ENCODE measurements around the gene TMEM72. TPM values are rescaled to one million over a fixed set of nuclear protein-coding genes. Genes with fewer than 3 reads are reported as not detected.
A peak's percentile ranks its signal among the peaks of the same experiment; 100 is the strongest.

The TMEM72 gene
- total RNA-seq, 1 donor = not detected

- no peak for DNase-seq (ENCODE audit: insufficient read length, low spot score, missing footprints)
- Histone ChIP-seq H3K4me1 (ENCODE audit: insufficient read depth, low read length) (peaks cover 14% of the 10 kb centered on the region), H3K9me3 (ENCODE audit: low read depth, low read length) (no peaks in the 10 kb centered on the region), H3K36me3 (ENCODE audit: insufficient read depth, low read length) (no peaks in the 10 kb centered on the region), H3K79me2 (ENCODE audit: insufficient read depth, low read length) (no peaks in the 10 kb centered on the region), H3K4me2 (ENCODE audit: insufficient read depth, low read length) (peak overlapping the region; percentile 99), H3K4me3 (ENCODE audit: insufficient read depth, low read length) (peak overlapping the region; percentile 69), H3K27ac (ENCODE audit: low read depth, low read length) (no peak overlapping the region), H3K27me3 (ENCODE audit: insufficient read depth, low read length) (peaks cover 7% of the 10 kb centered on the region), H4K20me1 (ENCODE audit: insufficient read depth, low read length) (no peaks in the 10 kb centered on the region), H2AFZ (ENCODE audit: low read length) (peak overlapping the region; percentile 97)
- TF ChIP-seq CTCF (IDR thresholded peaks at IDR 0.05; ENCODE audit: extremely low read depth, low read depth, low read length) = no peak
Measured at GRCh38 chr10:44879531-44879899, 31.6 kb upstream of the TMEM72 start.

- H3K4me3 ChIP-seq (ENCODE audit: insufficient read depth, low read length) = no peak overlapping the region
- H4K20me1 ChIP-seq (ENCODE audit: insufficient read depth, low read length) = no peaks in the 10 kb centered on the region
- H3K27ac ChIP-seq (ENCODE audit: low read depth, low read length) = no peak overlapping the region
Measured at GRCh38 chr10:44880090-44880715, 30.9 kb upstream of the TMEM72 start.

GRCh38 chr10:44881649-44882048 is 29.5 kb upstream of the TMEM72 start:
- Histone ChIP-seq H3K4me3 (ENCODE audit: insufficient read depth, low read length) (no peak overlapping the region), H3K4me1 (ENCODE audit: insufficient read depth, low read length) (peaks cover 14% of the 10 kb centered on the region), H3K27ac (ENCODE audit: low read depth, low read length) (no peak overlapping the region), H2AFZ (ENCODE audit: low read length) (no peak overlapping the region), H3K9me3 (ENCODE audit: low read depth, low read length) (no peaks in the 10 kb centered on the region), H3K4me2 (ENCODE audit: insufficient read depth, low read length) (no peak overlapping the region), H3K79me2 (ENCODE audit: insufficient read depth, low read length) (no peaks in the 10 kb centered on the region), H4K20me1 (ENCODE audit: insufficient read depth, low read length) (no peaks in the 10 kb centered on the region), H3K36me3 (ENCODE audit: insufficient read depth, low read length) (no peaks in the 10 kb centered on the region), H3K27me3 (ENCODE audit: insufficient read depth, low read length) (peaks cover 11% of the 10 kb centered on the region)
- DNase-seq (ENCODE audit: insufficient read length, low spot score, missing footprints) = no peak
- TF ChIP-seq CTCF (IDR thresholded peaks at IDR 0.05; ENCODE audit: extremely low read depth, low read depth, low read length) = no peak

More at GRCh38 chr10:44880090-44880715, 30.9 kb upstream of the TMEM72 start:
- Histone ChIP-seq H3K9me3 (ENCODE audit: low read depth, low read length) (no peaks in the 10 kb centered on the region), H3K4me1 (ENCODE audit: insufficient read depth, low read length) (peaks cover 14% of the 10 kb centered on the region), H3K27me3 (ENCODE audit: insufficient read depth, low read length) (peaks cover 7% of the 10 kb centered on the region), H3K36me3 (ENCODE audit: insufficient read depth, low read length) (no peaks in the 10 kb centered on the region), H3K4me2 (ENCODE audit: insufficient read depth, low read length) (no peak overlapping the region), H3K79me2 (ENCODE audit: insufficient read depth, low read length) (no peaks in the 10 kb centered on the region), H2AFZ (ENCODE audit: low read length) (no peak overlapping the region)
- no peak for TF ChIP-seq CTCF (IDR thresholded peaks at IDR 0.05; ENCODE audit: extremely low read depth, low read depth, low read length)
- no peak for DNase-seq (ENCODE audit: insufficient read length, low spot score, missing footprints)

GRCh38 chr10:44882166-44882720 is 28.9 kb upstream of the TMEM72 start:
- Histone ChIP-seq H4K20me1 (ENCODE audit: insufficient read depth, low read length) (no peaks in the 10 kb centered on the region), H2AFZ (ENCODE audit: low read length) (no peak overlapping the region), H3K4me2 (ENCODE audit: insufficient read depth, low read length) (no peak overlapping the region), H3K9me3 (ENCODE audit: low read depth, low read length) (no peaks in the 10 kb centered on the region), H3K36me3 (ENCODE audit: insufficient read depth, low read length) (no peaks in the 10 kb centered on the region), H3K27ac (ENCODE audit: low read depth, low read length) (no peak overlapping the region), H3K4me3 (ENCODE audit: insufficient read depth, low read length) (no peak overlapping the region), H3K79me2 (ENCODE audit: insufficient read depth, low read length) (no peaks in the 10 kb centered on the region), H3K4me1 (ENCODE audit: insufficient read depth, low read length) (peaks cover 14% of the 10 kb centered on the region), H3K27me3 (ENCODE audit: insufficient read depth, low read length) (peaks cover 12% of the 10 kb centered on the region)
- DNase-seq (ENCODE audit: insufficient read length, low spot score, missing footprints) = no peak
- no peak for TF ChIP-seq CTCF (IDR thresholded peaks at IDR 0.05; ENCODE audit: extremely low read depth, low read depth, low read length)

All from osteoblast (primary cell).